HG02870 (cell line): Measurements from ENCODE around the gene GRIK4.

Experiments
- ATAC-seq: cut with Tn5 transposase; IDR thresholded peaks from one replicate; pipeline ENCODE4 v1.9.1; 2021; ENCODE audit warnings: mild to moderate bottlenecking, moderate library complexity; ENCODE audit not compliant: unreplicated experiment

GRIK4 gene

GRCh38 chr11:120959189-120959588 is 447.6 kb downstream of the GRIK4 start:
- ATAC-seq: no peak

GRCh38 chr11:120964857-120965256 is 453.3 kb downstream of the GRIK4 start:
- no peak for ATAC-seq

GRCh38 chr11:120966840-120967239 is 455.3 kb downstream of the GRIK4 start:
- ATAC-seq: no peak

GRCh38 chr11:120969993-120970392 is 458.4 kb downstream of the GRIK4 start:
- no peak for ATAC-seq

GRCh38 chr11:120971825-120972224 is 460.3 kb downstream of the GRIK4 start:
- no peak for ATAC-seq

- no peak for ATAC-seq
Observed at GRCh38 chr11:120972621-120973020, 461.1 kb downstream of the GRIK4 start.

- no peak for ATAC-seq
Observed at GRCh38 chr11:120973501-120973900, 462.0 kb downstream of the GRIK4 start.

GRCh38 chr11:120974466-120974865 is 462.9 kb downstream of the GRIK4 start:
- ATAC-seq: no peak

GRCh38 chr11:120974965-120975364 is 463.4 kb downstream of the GRIK4 start:
- ATAC-seq: no peak

GRCh38 chr11:120977266-120978137 is 466.0 kb downstream of the GRIK4 start:
- ATAC-seq: no peak

- ATAC-seq: no peak
Observed at GRCh38 chr11:120978701-120979100, 467.2 kb downstream of the GRIK4 start.

- ATAC-seq: no peak
Observed at GRCh38 chr11:120985718-120986569, 474.4 kb downstream of the GRIK4 start.

- ATAC-seq: no peak
Observed at GRCh38 chr11:120988603-120989002, 477.1 kb downstream of the GRIK4 start.

- no peak for ATAC-seq
Observed at GRCh38 chr11:120991830-120992686, 480.5 kb downstream of the GRIK4 start.

- no peak for ATAC-seq
Observed at GRCh38 chr11:120994091-120994859, 482.7 kb downstream of the GRIK4 start.

- no peak for ATAC-seq
Observed at GRCh38 chr11:120995184-120995583, 483.6 kb downstream of the GRIK4 start.

- no peak for ATAC-seq
Observed at GRCh38 chr11:120996973-120997372, 485.4 kb downstream of the GRIK4 start.

- no peak for ATAC-seq
Observed at GRCh38 chr11:120998581-120998980, 487.0 kb downstream of the GRIK4 start.

- no peak for ATAC-seq
Observed at GRCh38 chr11:121004206-121004840, 492.8 kb downstream of the GRIK4 start.

- ATAC-seq: no peak
Observed at GRCh38 chr11:121006922-121007321, 495.4 kb downstream of the GRIK4 start.
